Measurements from ENCODE around the gene NLRP3. TPM values are rescaled to one million over a fixed set of nuclear protein-coding genes. Genes with fewer than 3 reads are reported as not detected.

NLRP3 gene
- total RNA-seq, 1 donor from 2014 or later, result 7.4 TPM

- no peak overlapping the region for H3K4me3 ChIP-seq (ENCODE audit: low read depth, low read length)
- DNase-seq (ENCODE audit: low read depth), result no peak
- TF ChIP-seq, protein P1, sequence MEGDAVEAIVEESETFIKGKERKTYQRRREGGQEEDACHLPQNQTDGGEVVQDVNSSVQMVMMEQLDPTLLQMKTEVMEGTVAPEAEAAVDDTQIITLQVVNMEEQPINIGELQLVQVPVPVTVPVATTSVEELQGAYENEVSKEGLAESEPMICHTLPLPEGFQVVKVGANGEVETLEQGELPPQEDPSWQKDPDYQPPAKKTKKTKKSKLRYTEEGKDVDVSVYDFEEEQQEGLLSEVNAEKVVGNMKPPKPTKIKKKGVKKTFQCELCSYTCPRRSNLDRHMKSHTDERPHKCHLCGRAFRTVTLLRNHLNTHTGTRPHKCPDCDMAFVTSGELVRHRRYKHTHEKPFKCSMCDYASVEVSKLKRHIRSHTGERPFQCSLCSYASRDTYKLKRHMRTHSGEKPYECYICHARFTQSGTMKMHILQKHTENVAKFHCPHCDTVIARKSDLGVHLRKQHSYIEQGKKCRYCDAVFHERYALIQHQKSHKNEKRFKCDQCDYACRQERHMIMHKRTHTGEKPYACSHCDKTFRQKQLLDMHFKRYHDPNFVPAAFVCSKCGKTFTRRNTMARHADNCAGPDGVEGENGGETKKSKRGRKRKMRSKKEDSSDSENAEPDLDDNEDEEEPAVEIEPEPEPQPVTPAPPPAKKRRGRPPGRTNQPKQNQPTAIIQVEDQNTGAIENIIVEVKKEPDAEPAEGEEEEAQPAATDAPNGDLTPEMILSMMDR (conservative IDR thresholded peaks at IDR 0.05; ENCODE audit: low read depth, low read length), result no peak
Observed at GRCh38 chr1:247409869-247410544, 6.0 kb upstream of the NLRP3 start.

GRCh38 chr1:247411621-247412327, 4.2 kb upstream of the NLRP3 start:
- TF ChIP-seq, protein P1 (conservative IDR thresholded peaks at IDR 0.05; ENCODE audit: low read depth, low read length), result no peak
- H3K4me3 ChIP-seq (ENCODE audit: low read depth, low read length), result no peak overlapping the region
- DNase-seq (ENCODE audit: low read depth), result no peak

DNA sequence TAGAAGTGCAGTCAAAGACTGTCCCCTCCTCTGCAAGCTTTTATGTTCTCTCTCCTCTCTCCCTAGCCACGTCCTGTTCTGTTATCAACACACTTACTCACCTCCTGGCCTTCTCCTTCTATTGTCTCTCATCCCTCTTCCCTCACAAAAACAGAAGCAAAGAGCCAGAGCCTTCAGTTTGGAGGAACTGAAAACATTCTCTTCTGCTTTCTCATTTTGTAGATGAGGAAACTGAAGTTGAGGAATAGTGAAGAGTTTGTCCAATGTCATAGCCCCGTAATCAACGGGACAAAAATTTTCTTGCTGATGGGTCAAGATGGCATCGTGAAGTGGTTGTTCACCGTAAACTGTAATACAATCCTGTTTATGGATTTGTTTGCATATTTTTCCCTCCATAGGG, 1.9 kb downstream of the NLRP3 start:
- no peak overlapping the region for H3K4me3 ChIP-seq (ENCODE audit: low read depth, low read length)
- TF ChIP-seq, protein P1 (conservative IDR thresholded peaks at IDR 0.05; ENCODE audit: low read depth, low read length), result no peak
- DNase-seq (ENCODE audit: low read depth), result no peak

DNA sequence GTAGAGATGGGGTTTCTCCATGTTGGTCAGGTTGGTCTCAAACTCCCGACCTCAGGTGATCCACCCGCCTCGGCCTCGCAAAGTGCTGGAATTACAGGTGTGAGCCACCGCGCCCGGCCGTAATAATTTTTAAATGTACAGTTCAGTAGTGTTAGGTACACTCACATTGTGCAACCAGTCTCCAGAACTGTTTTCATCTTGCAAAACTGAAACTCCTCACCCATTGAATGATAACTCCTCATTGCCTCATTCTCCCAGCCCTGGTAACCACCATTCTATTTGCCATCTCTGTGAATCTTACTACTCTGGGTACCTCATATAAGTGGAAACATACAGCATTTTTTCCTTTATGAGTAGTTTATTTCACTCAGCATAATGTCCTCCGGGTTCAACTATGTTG, 3.4 kb downstream of the NLRP3 start:
- H3K4me3 ChIP-seq (ENCODE audit: low read depth, low read length), result no peak overlapping the region
- TF ChIP-seq, protein P1 (conservative IDR thresholded peaks at IDR 0.05; ENCODE audit: low read depth, low read length), result no peak
- DNase-seq (ENCODE audit: low read depth), result no peak

DNA sequence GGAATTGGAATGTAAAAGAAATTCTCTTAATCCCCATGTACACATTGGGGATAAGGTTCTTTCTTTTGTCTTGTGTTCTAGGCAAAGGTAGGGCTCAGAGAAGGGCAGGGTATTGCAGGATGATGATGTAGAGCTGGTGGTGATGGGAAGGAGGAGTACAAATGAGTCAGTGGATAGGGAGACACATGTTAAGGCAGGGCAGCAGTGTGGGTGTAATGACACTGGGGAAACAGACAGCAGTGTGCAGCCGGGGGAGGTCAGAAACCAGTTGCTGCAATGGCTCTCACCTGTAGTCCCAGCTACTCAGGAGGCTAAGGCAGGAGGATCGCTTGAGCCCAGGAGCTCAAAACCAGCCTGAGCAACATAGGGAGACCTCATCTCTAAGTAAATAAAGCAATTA, 5.1 kb downstream of the NLRP3 start:
- H3K4me3 ChIP-seq (ENCODE audit: low read depth, low read length), result no peak overlapping the region
- TF ChIP-seq, protein P1 (conservative IDR thresholded peaks at IDR 0.05; ENCODE audit: low read depth, low read length), result no peak
- no peak for DNase-seq (ENCODE audit: low read depth)

- TF ChIP-seq, protein P1 (conservative IDR thresholded peaks at IDR 0.05; ENCODE audit: low read depth, low read length), result no peak
- H3K4me3 ChIP-seq (ENCODE audit: low read depth, low read length), result no peak overlapping the region
Observed at GRCh38 chr1:247429496-247429895, 13.5 kb downstream of the NLRP3 start.

More at GRCh38 chr1:247429496-247429895, 13.5 kb downstream of the NLRP3 start:
- DNase-seq (ENCODE audit: low read depth), result no peak
